ENCODE data around the gene ACP5.
A peak's percentile ranks its signal among the peaks of the same experiment; 100 is the strongest.
"Not testable (repeated sequence)": the region's sequence is repeated elsewhere in the genome, so short reads cannot be mapped to it uniquely, and the experiment has no call there.

The ACP5 gene

DNA sequence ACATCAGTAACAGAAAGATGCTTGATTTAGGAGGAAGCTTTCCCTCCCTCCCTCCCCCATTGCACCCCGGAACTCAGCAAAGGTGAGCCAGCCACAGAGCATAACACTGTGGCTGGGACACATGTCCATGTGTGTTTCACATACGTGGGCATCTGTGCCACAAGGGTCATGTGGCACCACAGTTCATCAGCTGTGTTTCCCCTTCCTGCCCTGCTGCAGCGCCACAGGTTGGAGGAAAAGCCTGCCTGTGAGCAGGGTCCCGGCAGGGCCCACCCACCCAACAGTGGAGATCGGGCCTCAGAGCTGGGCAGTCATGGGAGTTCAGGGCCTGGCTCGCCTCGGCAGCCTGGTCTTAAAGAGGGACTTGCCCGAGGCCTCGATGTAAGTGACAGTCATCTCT lies 2.8 kb downstream of the ACP5 start:
- no peak overlapping the region for H3K4me3 ChIP-seq (ENCODE audit: low read length)
- H3K36me3 ChIP-seq (ENCODE audit: insufficient read depth, low read length) = no peaks in the 10 kb centered on the region
- H3K27me3 ChIP-seq (ENCODE audit: control insufficient read depth, insufficient read depth, low read length) = peaks cover 5% of the 10 kb centered on the region
- H3K9me3 ChIP-seq (replicated peaks; ENCODE audit: low read length) = no peaks in the 10 kb centered on the region
- no peaks in the 10 kb centered on the region for H3K4me1 ChIP-seq (ENCODE audit: control insufficient read depth, insufficient read depth, low read length)
- no peak overlapping the region for H3K4me2 ChIP-seq (ENCODE audit: low read length)
- H3K9ac ChIP-seq (ENCODE audit: low read depth, low read length) = no peak overlapping the region

DNA sequence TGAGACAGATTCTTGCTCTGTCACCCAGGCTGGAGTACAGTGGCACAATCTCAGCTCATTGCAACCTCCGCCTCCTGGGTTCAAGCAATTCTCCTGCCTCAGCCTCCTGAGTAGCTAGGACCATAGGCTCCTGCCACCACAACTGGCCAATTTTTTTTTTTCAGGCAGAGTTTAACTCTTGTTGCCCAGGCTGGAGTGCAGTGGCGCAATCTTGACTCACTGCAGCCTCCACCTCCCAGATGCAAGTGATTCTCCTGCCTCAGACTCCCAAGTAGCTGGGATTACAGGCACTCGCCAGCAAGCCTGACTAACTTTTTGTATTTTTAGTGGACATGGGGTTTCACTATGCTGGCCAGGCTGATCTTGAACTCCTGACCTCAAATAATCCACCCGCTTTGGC lies 3.7 kb downstream of the ACP5 start:
- H3K9me3 ChIP-seq (replicated peaks; ENCODE audit: low read length); H3K36me3 ChIP-seq (ENCODE audit: insufficient read depth, low read length); H3K4me2 ChIP-seq (ENCODE audit: low read length); H3K9ac ChIP-seq (ENCODE audit: low read depth, low read length); H3K4me1 ChIP-seq (ENCODE audit: control insufficient read depth, insufficient read depth, low read length); H3K4me3 ChIP-seq (ENCODE audit: low read length); H3K27me3 ChIP-seq (ENCODE audit: control insufficient read depth, insufficient read depth, low read length): not testable (repeated sequence)

DNA sequence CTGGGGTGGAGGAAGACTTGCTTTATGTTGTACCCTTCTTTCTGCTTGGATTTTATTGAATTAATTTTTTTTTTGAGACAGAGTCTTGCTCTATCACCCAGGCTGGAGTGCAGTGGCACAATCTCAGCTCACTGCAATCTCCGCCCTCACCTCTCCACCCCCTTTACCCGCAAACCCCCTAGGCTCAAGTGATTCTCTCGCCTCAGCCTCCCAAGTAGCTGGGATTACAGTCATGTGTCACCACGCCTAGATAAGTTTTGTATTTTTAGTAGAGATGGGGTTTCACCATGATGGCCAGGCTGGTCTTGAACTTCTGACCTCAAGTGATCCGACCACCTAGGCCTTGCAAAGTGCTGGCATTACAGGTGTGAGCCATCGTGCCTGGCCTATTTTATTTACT lies 4.1 kb downstream of the ACP5 start:
- H3K27me3 ChIP-seq (ENCODE audit: control insufficient read depth, insufficient read depth, low read length); H3K36me3 ChIP-seq (ENCODE audit: insufficient read depth, low read length); H3K4me3 ChIP-seq (ENCODE audit: low read length); H3K4me1 ChIP-seq (ENCODE audit: control insufficient read depth, insufficient read depth, low read length); H3K9me3 ChIP-seq (replicated peaks; ENCODE audit: low read length); H3K4me2 ChIP-seq (ENCODE audit: low read length); H3K9ac ChIP-seq (ENCODE audit: low read depth, low read length): not testable (repeated sequence)

DNA sequence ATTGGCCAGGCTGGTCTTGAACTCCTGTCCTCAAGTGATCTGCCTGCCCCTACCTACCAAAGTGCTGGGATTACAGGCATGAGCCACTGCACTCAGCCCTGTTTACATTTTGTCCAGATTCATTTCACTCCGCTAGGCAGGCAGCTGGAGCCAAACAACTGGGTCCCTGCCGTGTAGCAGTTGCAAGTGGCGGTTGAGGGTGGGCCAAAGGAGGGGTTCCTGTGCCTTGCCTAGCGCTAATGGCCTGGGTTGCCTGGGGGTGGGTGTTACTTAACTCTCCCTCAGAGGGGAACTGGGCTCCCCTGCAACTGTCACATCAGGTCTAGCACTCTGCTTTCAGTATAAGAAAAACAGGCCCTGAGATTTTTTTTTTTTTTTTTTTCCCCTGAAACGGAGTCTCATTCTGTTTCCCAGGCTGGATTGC lies 7.4 kb downstream of the ACP5 start:
- Histone ChIP-seq H3K36me3 (ENCODE audit: insufficient read depth, low read length) (no peaks in the 10 kb centered on the region), H3K4me1 (ENCODE audit: control insufficient read depth, insufficient read depth, low read length) (no peaks in the 10 kb centered on the region), H3K4me2 (ENCODE audit: low read length) (no peak overlapping the region), H3K9ac (ENCODE audit: low read depth, low read length) (no peak overlapping the region), H3K4me3 (ENCODE audit: low read length) (no peak overlapping the region), H3K9me3 (replicated peaks; ENCODE audit: low read length) (no peaks in the 10 kb centered on the region), H3K27me3 (ENCODE audit: control insufficient read depth, insufficient read depth, low read length) (no peaks in the 10 kb centered on the region)

DNA sequence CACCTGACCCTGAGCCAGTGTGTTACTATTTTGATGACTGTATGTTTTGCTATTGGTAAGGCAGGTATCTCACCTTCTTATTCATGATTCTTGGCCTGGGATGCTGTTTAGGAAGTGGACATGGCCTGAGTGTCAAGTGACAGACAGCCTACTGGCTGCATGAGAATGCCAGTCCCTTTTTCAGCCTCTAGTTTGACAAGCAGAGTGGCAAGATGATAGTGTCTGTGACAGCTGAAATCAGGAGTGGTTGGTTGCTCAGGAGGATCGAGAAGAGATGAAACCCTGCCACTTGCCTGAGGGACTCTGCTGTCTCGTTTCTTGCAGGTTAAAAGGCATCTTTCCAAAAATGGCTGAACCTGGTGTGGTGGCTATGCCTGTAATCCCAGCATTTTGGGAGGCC lies 11.3 kb downstream of the ACP5 start:
- no peaks in the 10 kb centered on the region for H3K4me1 ChIP-seq (ENCODE audit: control insufficient read depth, insufficient read depth, low read length)
- H3K27me3 ChIP-seq (ENCODE audit: control insufficient read depth, insufficient read depth, low read length) = no peaks in the 10 kb centered on the region

DNA sequence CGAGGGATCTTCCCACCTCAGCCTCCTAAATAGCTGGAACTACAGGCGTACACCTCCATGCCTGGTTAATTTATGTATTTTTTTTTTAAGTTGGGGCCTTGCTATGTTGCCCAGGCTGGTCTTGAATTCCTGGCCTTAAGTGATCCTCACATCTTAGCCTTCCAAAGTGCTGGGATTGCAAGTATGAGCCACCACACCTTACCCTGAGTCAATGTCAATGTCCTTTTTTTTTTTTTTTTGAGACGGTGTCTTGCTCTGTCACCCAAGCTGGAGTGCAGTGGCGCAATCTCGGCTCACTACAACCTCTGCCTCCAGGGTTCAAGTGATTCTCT lies 11.8 kb downstream of the ACP5 start:
- not testable (repeated sequence) for H3K4me1 ChIP-seq (ENCODE audit: control insufficient read depth, insufficient read depth, low read length); H3K4me3 ChIP-seq (ENCODE audit: low read length); H3K9ac ChIP-seq (ENCODE audit: low read depth, low read length); H3K27me3 ChIP-seq (ENCODE audit: control insufficient read depth, insufficient read depth, low read length); H3K4me2 ChIP-seq (ENCODE audit: low read length); H3K36me3 ChIP-seq (ENCODE audit: insufficient read depth, low read length); H3K9me3 ChIP-seq (replicated peaks; ENCODE audit: low read length)

More for the DNA sequence above, 11.3 kb downstream of the ACP5 start:
- H3K4me2 ChIP-seq (ENCODE audit: low read length) = no peak overlapping the region
- no peaks in the 10 kb centered on the region for H3K36me3 ChIP-seq (ENCODE audit: insufficient read depth, low read length)
- no peak overlapping the region for H3K4me3 ChIP-seq (ENCODE audit: low read length)
- H3K9ac ChIP-seq (ENCODE audit: low read depth, low read length) = no peak overlapping the region
- no peaks in the 10 kb centered on the region for H3K9me3 ChIP-seq (replicated peaks; ENCODE audit: low read length)

DNA sequence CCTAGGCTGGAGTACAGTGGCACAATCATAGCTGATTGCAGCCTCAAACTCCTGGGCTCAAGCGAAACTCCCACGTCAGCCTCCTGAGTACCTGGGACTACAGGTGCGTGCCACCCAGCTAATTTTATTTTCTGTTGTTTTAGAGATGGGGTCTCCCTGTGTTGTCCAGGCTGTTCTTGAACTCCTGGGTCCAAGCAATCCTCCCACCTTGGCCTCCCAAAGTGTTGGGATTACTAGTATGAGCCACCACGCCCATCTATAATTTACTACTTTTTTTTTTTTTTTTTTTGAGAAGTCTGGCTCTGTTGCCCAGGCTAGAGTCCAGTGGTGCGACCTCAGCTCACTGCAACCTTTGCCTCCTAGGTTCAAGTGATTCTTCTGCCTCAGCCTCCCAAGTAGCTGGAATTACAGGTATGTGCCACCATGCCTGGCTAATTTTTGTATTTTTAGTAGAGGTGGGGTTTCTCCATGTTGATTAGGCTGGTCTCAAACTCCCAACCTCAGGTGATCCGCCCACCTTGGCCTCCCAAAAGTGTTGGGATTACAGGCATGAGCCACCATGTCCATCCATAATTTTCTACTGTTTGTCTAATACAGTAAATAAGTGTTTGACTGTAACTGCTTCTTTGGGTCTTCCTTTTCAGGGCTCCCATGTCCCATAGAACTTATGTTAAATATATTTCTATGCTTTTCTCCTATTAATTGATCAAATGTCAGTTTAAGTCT lies 13.2 kb downstream of the ACP5 start:
- H3K4me2 ChIP-seq (ENCODE audit: low read length); H3K27me3 ChIP-seq (ENCODE audit: control insufficient read depth, insufficient read depth, low read length); H3K4me3 ChIP-seq (ENCODE audit: low read length); H3K9me3 ChIP-seq (replicated peaks; ENCODE audit: low read length); H3K4me1 ChIP-seq (ENCODE audit: control insufficient read depth, insufficient read depth, low read length); H3K36me3 ChIP-seq (ENCODE audit: insufficient read depth, low read length); H3K9ac ChIP-seq (ENCODE audit: low read depth, low read length): not testable (repeated sequence)

DNA sequence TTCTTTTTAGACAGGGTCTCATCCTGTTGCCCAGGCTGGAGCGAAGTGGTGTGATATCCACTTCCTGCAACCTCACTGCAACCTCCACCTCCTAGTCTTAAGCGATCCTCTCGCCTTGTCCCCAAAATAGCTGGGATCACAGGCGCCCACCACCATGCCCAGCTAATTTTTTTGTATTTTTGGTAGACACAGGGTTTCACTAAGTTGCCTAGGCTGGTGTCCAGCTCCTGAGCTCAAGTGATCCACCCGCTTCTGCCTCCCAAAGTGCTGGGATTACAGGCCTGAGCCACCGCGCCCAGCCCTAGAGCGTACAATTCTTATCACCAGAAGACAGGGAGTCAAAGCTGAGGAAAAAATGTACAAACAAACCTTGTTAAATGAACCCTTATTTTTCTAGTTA lies 13.9 kb downstream of the ACP5 start:
- Histone ChIP-seq H3K4me3 (ENCODE audit: low read length) (no peak overlapping the region), H3K27me3 (ENCODE audit: control insufficient read depth, insufficient read depth, low read length) (no peaks in the 10 kb centered on the region), H3K9ac (ENCODE audit: low read depth, low read length) (no peak overlapping the region), H3K36me3 (ENCODE audit: insufficient read depth, low read length) (no peaks in the 10 kb centered on the region), H3K4me2 (ENCODE audit: low read length) (no peak overlapping the region), H3K9me3 (replicated peaks; ENCODE audit: low read length) (no peaks in the 10 kb centered on the region), H3K4me1 (ENCODE audit: control insufficient read depth, insufficient read depth, low read length) (no peaks in the 10 kb centered on the region)

DNA sequence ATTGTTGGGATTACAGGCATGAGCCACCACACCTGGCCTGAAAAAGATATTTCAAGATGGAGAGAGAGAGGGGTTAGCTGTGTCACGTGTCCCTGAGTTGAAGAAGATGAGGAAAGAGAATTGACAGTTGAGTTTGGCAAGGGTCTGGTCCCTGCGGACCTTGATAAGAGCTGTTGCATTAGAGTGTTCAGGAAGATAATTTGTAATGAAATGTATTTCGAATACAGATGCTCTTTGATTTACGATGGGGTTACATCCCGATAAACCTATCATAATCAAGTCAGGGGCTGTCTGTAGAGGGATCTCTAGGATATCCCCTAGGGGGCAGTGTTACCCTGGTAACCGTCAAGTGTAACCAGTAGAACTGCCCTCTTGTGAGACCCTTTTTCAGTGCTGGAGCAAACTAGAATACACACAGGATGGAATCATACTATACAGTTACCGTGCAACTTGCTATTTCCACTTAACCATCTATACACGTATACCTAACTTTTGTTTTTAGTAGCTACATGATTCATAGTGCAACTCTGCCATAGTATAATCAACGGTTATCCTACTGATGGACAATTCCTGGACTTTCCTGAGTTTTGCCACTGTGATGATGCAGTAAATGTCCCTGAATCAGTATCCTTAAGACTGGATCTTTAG lies 16.9 kb downstream of the ACP5 start:
- H3K9ac ChIP-seq (ENCODE audit: low read depth, low read length) = no peak overlapping the region
- H3K36me3 ChIP-seq (ENCODE audit: insufficient read depth, low read length) = no peaks in the 10 kb centered on the region
- H3K4me2 ChIP-seq (ENCODE audit: low read length) = no peak overlapping the region
- no peak overlapping the region for H3K4me3 ChIP-seq (ENCODE audit: low read length)
- peaks cover 7% of the 10 kb centered on the region for H3K4me1 ChIP-seq (ENCODE audit: control insufficient read depth, insufficient read depth, low read length)
- no peaks in the 10 kb centered on the region for H3K27me3 ChIP-seq (ENCODE audit: control insufficient read depth, insufficient read depth, low read length)
- H3K9me3 ChIP-seq (replicated peaks; ENCODE audit: low read length) = no peaks in the 10 kb centered on the region

DNA sequence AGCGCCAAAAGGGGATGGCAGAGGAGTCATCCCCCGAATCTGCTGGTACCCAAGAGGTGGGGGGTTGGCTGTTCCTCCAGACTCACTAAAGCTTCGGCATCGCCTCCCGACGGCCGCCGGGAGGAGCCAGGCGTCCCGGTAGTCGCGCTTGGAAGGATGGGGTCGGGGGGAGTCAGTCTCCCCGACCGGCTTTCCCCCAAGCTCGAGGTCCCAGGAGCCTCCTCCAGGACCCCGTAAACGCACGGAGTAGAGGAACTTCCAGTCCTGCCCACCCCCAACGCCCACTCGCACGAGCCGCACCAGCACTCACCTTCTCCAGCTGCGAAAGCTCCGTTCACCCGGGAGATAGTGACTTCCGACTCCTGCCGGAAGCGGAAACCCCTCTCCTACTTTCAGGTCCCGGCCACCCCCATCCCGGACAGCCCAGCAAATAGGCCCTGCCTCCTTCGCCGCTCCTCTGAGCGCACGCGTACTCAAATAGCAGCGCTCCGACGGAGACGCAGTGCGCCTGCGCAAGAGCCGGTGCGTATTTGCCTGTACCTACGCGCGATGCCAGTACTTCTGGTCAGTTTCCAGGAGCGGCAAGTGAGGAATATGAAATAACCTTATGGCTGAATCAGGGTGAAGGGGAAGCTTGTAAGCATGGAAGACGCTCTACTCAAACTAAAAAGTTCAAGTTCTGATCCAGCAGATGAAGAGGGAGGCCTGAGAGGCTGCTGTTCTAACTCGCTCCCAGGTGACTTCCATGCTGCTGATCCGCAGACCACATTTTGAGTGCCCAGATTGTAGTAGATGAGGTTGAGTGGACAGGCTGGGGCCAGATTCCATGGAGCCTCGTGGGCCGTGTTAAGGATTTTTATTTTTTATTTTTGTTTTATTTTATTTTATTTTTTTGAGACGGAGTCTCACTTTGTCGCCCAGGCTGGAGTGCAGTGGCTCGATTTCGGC lies 18.3 kb downstream of the ACP5 start, which contains the start of gene ELOF1:
TSS of gene ELOF1 (minus strand) at position 350 of the 948 bp plus-strand sequence. CDS start 4,883 bp downstream, outside the sequence.
- Histone ChIP-seq H3K27me3 (ENCODE audit: control insufficient read depth, insufficient read depth, low read length) (no peaks in the 10 kb centered on the region), H3K36me3 (ENCODE audit: insufficient read depth, low read length) (peaks cover 4% of the 10 kb centered on the region), H3K4me1 (ENCODE audit: control insufficient read depth, insufficient read depth, low read length) (peaks cover 7% of the 10 kb centered on the region), H3K4me2 (ENCODE audit: low read length) (peak within 1 kb of the TSS; percentile 92), H3K9me3 (replicated peaks; ENCODE audit: low read length) (no peaks in the 10 kb centered on the region), H3K9ac (ENCODE audit: low read depth, low read length) (peak within 1 kb of the TSS; percentile 87), H3K4me3 (ENCODE audit: low read length) (peak within 1 kb of the TSS; percentile 89)

DNA sequence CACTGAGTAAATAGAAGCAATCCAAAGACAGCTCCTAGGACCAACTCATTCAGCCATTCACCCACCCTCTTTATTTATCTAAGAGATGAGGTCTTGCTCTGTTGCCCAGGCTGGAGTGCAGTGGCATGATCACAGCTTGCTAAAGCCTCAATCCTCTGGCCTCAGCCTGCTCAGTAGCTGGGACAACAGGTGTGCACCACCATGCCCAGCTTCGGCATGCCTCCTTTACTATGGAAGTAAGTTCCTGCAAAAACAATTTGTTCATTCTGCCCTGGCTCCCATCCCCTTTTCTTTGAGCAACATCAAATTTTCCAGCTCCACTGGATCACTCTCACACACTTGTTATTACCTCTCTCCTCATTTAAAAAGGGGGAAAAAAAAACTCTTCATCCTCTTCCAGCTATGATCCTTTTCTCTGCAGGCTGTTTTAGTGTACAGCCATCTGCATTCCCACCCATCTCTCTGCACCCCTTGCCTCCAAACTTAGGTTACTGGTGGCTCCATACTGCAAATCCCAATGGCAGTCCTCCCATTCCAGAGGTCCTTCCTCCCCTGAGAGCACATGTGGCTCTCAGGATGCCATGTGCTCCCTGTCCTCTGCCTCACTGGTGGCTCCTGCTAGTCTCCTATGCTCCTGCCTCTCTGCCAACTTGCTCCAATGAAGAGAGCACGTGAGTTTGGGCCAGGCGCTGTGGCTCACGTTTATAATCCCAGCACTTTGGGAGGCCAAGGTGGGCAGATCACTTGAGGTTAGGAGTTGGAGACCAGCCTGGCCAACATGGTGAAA lies 20.6 kb downstream of the ACP5 start:
- Histone ChIP-seq H3K27me3 (ENCODE audit: control insufficient read depth, insufficient read depth, low read length) (no peaks in the 10 kb centered on the region), H3K4me1 (ENCODE audit: control insufficient read depth, insufficient read depth, low read length) (peaks cover 7% of the 10 kb centered on the region), H3K9me3 (replicated peaks; ENCODE audit: low read length) (no peaks in the 10 kb centered on the region), H3K36me3 (ENCODE audit: insufficient read depth, low read length) (peaks cover 26% of the 10 kb centered on the region), H3K4me2 (ENCODE audit: low read length) (no peak overlapping the region), H3K4me3 (ENCODE audit: low read length) (no peak overlapping the region), H3K9ac (ENCODE audit: low read depth, low read length) (peak overlapping the region; percentile 19)

Measured in skeletal muscle satellite cell (primary cell).